PC-9 (cell line): ENCODE data around the gene POLR2F.

ENCODE experiments used
- CTCF ChIP-seq: fragments of 200-600 bp; sonication (generic); conservative IDR thresholded peaks from 2 replicates; pipeline ENCODE4 v1.6.1; 2017; ENCODE audit warnings: mixed run types, antibody characterized with exemption, mild to moderate bottlenecking, moderate library complexity
- EZH2 ChIP-seq: fragments of 200-600 bp; sonication (generic); IDR thresholded peaks from 2 replicates; pipeline ENCODE4 v1.8.0; 2017; ENCODE audit warnings: antibody characterized with exemption, low read depth

DNA sequence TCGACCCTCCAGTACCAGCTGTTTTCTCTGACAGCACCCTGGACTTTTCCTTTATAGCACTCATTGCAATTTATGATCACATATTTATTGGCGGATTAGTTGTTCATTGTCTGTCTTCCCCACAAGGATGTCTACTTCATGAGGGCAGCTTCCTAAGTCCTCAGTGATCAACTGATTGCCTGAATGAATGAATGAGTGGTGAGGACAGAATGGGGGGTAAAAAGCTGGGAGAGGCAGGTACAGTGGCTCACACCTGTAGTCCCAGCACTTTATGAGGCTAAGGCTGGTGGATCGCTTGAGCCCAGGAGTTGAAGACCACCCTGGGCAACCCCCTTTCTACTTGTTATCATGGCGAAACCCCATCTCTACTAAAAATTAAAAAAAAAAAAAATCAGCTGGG, 42.0 kb downstream of the POLR2F start:
- TF ChIP-seq CTCF, result no peak
- TF ChIP-seq EZH2, result no peak
